Gastroesophageal sphincter (tissue), 3 donors: ENCODE measurements around the gene ATP8A1.

Experiments used
- POLR2A ChIP-seq, 2 donors: fragments of 450-650 bp; IDR thresholded peaks; one replicate each; pipeline ENCODE4 v1.6.1; 2017; ENCODE audit warnings: antibody characterized with exemption in 2 of 2, mild to moderate bottlenecking in 2 of 2, moderate library complexity in 1 of 2
- TF ChIP-seq, protein P1 (sequence below), 4 experiments: fragments of 200-600 bp in 2 of 4; fragments of 450-650 bp in 2 of 4; sonication (generic) in 1 of 4; IDR thresholded peaks; one replicate each; pipeline ENCODE4 v1.5.1; 2017 to 2019; ENCODE audit warnings: antibody characterized with exemption in 4 of 4, mild to moderate bottlenecking in 2 of 4, moderate library complexity in 2 of 4

- TF ChIP-seq POLR2A (IDR thresholded peaks at IDR 0.05) = no peak
- TF ChIP-seq, protein P1, sequence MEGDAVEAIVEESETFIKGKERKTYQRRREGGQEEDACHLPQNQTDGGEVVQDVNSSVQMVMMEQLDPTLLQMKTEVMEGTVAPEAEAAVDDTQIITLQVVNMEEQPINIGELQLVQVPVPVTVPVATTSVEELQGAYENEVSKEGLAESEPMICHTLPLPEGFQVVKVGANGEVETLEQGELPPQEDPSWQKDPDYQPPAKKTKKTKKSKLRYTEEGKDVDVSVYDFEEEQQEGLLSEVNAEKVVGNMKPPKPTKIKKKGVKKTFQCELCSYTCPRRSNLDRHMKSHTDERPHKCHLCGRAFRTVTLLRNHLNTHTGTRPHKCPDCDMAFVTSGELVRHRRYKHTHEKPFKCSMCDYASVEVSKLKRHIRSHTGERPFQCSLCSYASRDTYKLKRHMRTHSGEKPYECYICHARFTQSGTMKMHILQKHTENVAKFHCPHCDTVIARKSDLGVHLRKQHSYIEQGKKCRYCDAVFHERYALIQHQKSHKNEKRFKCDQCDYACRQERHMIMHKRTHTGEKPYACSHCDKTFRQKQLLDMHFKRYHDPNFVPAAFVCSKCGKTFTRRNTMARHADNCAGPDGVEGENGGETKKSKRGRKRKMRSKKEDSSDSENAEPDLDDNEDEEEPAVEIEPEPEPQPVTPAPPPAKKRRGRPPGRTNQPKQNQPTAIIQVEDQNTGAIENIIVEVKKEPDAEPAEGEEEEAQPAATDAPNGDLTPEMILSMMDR (IDR thresholded peaks at IDR 0.05) = no peak
Observed at GRCh38 chr4:42490015-42490414, 166.9 kb downstream of the ATP8A1 start.
